ENCODE measurements around the gene ABCC3.
"Not testable (repeated sequence)": the region's sequence is repeated elsewhere in the genome, so short reads cannot be mapped to it uniquely, and the experiment has no call there.

Gene ABCC3

DNA sequence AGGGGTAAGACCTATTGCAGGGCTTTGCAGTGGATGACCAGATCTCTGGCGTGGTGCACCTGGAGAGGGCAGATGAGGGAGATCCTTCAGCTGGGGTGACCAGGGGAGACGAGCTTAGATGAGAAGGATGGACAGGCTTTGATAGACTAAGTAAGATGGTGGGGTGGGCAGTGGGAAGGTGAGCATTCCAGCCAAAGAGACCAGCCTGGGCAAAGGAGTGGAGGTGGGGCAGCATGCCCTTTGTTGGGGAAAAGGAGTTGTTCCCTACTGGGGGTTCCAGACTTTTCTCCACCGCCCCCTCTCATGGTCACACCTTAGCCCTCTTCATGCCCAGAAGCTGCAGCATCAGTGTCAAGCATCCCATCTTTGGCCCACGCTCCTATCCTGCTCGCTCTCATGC is 45.4 kb downstream of the ABCC3 start:
- no peak for TF ChIP-seq FOXA1 (IDR thresholded peaks at IDR 0.05)
- no peak for TF ChIP-seq L3MBTL2 (conservative IDR thresholded peaks at IDR 0.05)
- no peak for TF ChIP-seq TARDBP (IDR thresholded peaks at IDR 0.05)
- TF ChIP-seq SUZ12 (IDR thresholded peaks at IDR 0.05) = no peak
- no peak for TF ChIP-seq CTBP1 (IDR thresholded peaks at IDR 0.05; ENCODE audit: borderline replicate concordance)
- TF ChIP-seq NFRKB (IDR thresholded peaks at IDR 0.05) = no peak
- TF ChIP-seq FOXM1 (IDR thresholded peaks at IDR 0.05; ENCODE audit: borderline replicate concordance) = no peak
- TF ChIP-seq BHLHE40 (IDR thresholded peaks at IDR 0.05; ENCODE audit: borderline replicate concordance) = no peak
- TF ChIP-seq SP1 (IDR thresholded peaks at IDR 0.05) = no peak
- TF ChIP-seq PKNOX1 (IDR thresholded peaks at IDR 0.05) = no peak
- TF ChIP-seq ARNT (IDR thresholded peaks at IDR 0.05) = no peak
- no peak for TF ChIP-seq ELF4 (IDR thresholded peaks at IDR 0.05)
- TF ChIP-seq LEF1 (IDR thresholded peaks at IDR 0.05; ENCODE audit: borderline replicate concordance) = no peak
- TF ChIP-seq ZNF384 (IDR thresholded peaks at IDR 0.05) = no peak
- TF ChIP-seq FOXK2 (IDR thresholded peaks at IDR 0.05) = no peak
- no peak for TF ChIP-seq HDGF (IDR thresholded peaks at IDR 0.05; ENCODE audit: borderline replicate concordance)
- POLR2A ChIA-PET = interaction anchor here (1.0 kb wide), 1 partner anchor 28 kb away, joined by 3 read pairs; no protein-coding TSS in a partner anchor
- CTCF ChIA-PET = no interaction called here
- no peak for DNase-seq (ENCODE audit: extremely low spot score)

GRCh38 chr17:50680543-50681262 is 46.0 kb downstream of the ABCC3 start:
- CTCF ChIA-PET = interaction anchor here (1.3 kb wide), 1 partner anchor 130 kb away, joined by 7 read pairs; no protein-coding TSS in a partner anchor
- POLR2A ChIA-PET = interaction anchor here (1.0 kb wide), 1 partner anchor 28 kb away, joined by 3 read pairs; no protein-coding TSS in a partner anchor
- not testable (repeated sequence) for DNase-seq (ENCODE audit: extremely low spot score)

- no peak for TF ChIP-seq ELF4 (IDR thresholded peaks at IDR 0.05)
- peak; percentile 61; the same call in 1 of the 2 replicates for TF ChIP-seq L3MBTL2 (conservative IDR thresholded peaks at IDR 0.05)
- TF ChIP-seq ZNF384 (IDR thresholded peaks at IDR 0.05) = no peak
- 0 out of 2 replicates have a peak, but pooled peaks have one; percentile 6 for TF ChIP-seq CTBP1 (IDR thresholded peaks at IDR 0.05; ENCODE audit: borderline replicate concordance)
- TF ChIP-seq ARNT (IDR thresholded peaks at IDR 0.05) = no peak
- no peak for TF ChIP-seq NFRKB (IDR thresholded peaks at IDR 0.05)
- TF ChIP-seq PKNOX1 (IDR thresholded peaks at IDR 0.05) = peak; percentile 81
- ChIA-PET CTCF (interaction anchor here (1.0 to 1.3 kb wide), 2 partner anchors 50 to 131 kb away, joined by 3 to 7 read pairs; no protein-coding TSS in a partner anchor), POLR2A (no interaction called here)
- DNase-seq (ENCODE audit: extremely low spot score) = peak; percentile 78
Measured at GRCh38 chr17:50681263-50682200, 46.9 kb downstream of the ABCC3 start.

- ChIA-PET POLR2A (no interaction called here), CTCF (no interaction called here)
- no peak for DNase-seq (ENCODE audit: extremely low spot score)
- TF ChIP-seq BHLHE40 (IDR thresholded peaks at IDR 0.05; ENCODE audit: borderline replicate concordance) (no peak), SP1 (IDR thresholded peaks at IDR 0.05) (no peak), ARNT (IDR thresholded peaks at IDR 0.05) (no peak), LEF1 (IDR thresholded peaks at IDR 0.05; ENCODE audit: borderline replicate concordance) (no peak), PKNOX1 (IDR thresholded peaks at IDR 0.05) (no peak), ELF4 (IDR thresholded peaks at IDR 0.05) (no peak), FOXA1 (IDR thresholded peaks at IDR 0.05) (no peak), CTBP1 (IDR thresholded peaks at IDR 0.05; ENCODE audit: borderline replicate concordance) (no peak), FOXK2 (IDR thresholded peaks at IDR 0.05) (no peak)
Measured at GRCh38 chr17:50682441-50682840, 47.8 kb downstream of the ABCC3 start.

DNA sequence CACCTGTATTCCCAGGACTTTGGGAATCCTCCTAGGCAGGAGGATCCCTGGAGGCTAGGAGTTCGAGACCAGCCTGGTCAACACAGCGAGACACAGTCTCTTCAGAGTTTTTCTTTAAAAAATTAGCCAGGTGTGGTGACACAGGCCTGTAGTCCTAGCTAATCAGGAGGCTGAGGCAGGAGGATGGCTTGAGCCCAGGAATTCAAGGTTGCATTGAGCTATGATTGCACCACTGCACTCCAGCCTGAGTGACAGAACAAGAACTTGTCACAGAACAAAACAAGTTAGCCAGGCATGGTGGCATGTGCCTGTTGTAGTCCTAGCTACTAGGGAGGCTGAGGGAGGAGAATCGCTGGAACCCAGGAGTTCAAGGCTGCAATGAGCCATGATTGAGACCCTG is 48.3 kb downstream of the ABCC3 start:
- POLR2A ChIA-PET = interaction anchor here (1.6 kb wide), 1 partner anchor 141 kb away, joined by 3 read pairs; no protein-coding TSS in a partner anchor

More for the DNA sequence above, 48.3 kb downstream of the ABCC3 start:
- no peak for DNase-seq (ENCODE audit: extremely low spot score)
- TF ChIP-seq NFRKB (IDR thresholded peaks at IDR 0.05) = no peak
- no peak for TF ChIP-seq PKNOX1 (IDR thresholded peaks at IDR 0.05)
- CTCF ChIA-PET = no interaction called here

Data from HEK293T (cell line).